GM12878 (cell line): ENCODE data around the gene NT5DC4. TPM values are rescaled to one million over a fixed set of nuclear protein-coding genes. Genes with fewer than 3 reads are reported as not detected.
A peak's percentile ranks its signal among the peaks of the same experiment; 100 is the strongest.

Source experiments
- ATF7 ChIP-seq: fragments of 450-650 bp; IDR thresholded peaks from 2 replicates; pipeline ENCODE4 v1.6.1; 2016; ENCODE audit warnings: low read depth, mild to moderate bottlenecking
- CREB1 ChIP-seq: IDR thresholded peaks from 2 replicates; pipeline ENCODE4 v1.6.1; 2012; ENCODE audit warnings: low read depth, mild to moderate bottlenecking, inconsistent platforms
- DPF2 ChIP-seq: fragments of 450-650 bp; IDR thresholded peaks from 2 replicates; pipeline ENCODE4 v1.6.1; 2017; ENCODE audit warnings: mild to moderate bottlenecking
- EZH2 ChIP-seq: IDR thresholded peaks from 2 replicates; pipeline ENCODE4 v1.6.1; 2012; ENCODE audit warnings: low read depth, mild to moderate bottlenecking, control low read depth, inconsistent platforms, low read length, borderline replicate concordance; ENCODE audit not compliant: control insufficient read depth
- IKZF2 ChIP-seq, 2 experiments: fragments of 450-650 bp; IDR thresholded peaks; 2 replicates each; pipeline ENCODE4 v1.6.1; 2017; ENCODE audit warnings: mild to moderate bottlenecking in 2 of 2, moderate library complexity in 2 of 2
- LARP7 ChIP-seq: fragments of 450-650 bp; IDR thresholded peaks from 2 replicates; pipeline ENCODE4 v1.6.1; 2017; ENCODE audit warnings: mild to moderate bottlenecking
- MYB ChIP-seq: fragments of 150-350 bp; IDR thresholded peaks from 2 replicates; pipeline ENCODE4 v1.6.1; 2014; ENCODE audit warnings: mild to moderate bottlenecking, low read depth, low read length, borderline replicate concordance
- NKRF ChIP-seq: fragments of 450-650 bp; conservative IDR thresholded peaks from 2 replicates; pipeline ENCODE4 v1.6.1; 2017; ENCODE audit warnings: mild to moderate bottlenecking, moderate library complexity
- NR2F1 ChIP-seq: fragments of 450-650 bp; conservative IDR thresholded peaks from 2 replicates; pipeline ENCODE4 v1.6.1; 2017; ENCODE audit warnings: mild to moderate bottlenecking
- POLR2AphosphoS5 ChIP-seq: IDR thresholded peaks from 2 replicates; pipeline ENCODE4 v1.6.1; 2011; ENCODE audit warnings: mild to moderate bottlenecking, low read length, inconsistent platforms
- POU2F2 ChIP-seq: IDR thresholded peaks from 3 replicates; pipeline ENCODE4 v1.6.1; 2011; ENCODE audit warnings: low read depth, mild to moderate bottlenecking, low read length, borderline replicate concordance
- RAD21 ChIP-seq: IDR thresholded peaks from 2 replicates; pipeline ENCODE4 v1.6.1; 2011; ENCODE audit warnings: mild to moderate bottlenecking, low read depth, low read length, moderate library complexity; ENCODE audit not compliant: insufficient read depth
- SP1 ChIP-seq: IDR thresholded peaks from one replicate; pipeline ENCODE4 v1.6.1; 2011; ENCODE audit warnings: low read depth, low read length
- TAF1 ChIP-seq: IDR thresholded peaks from 2 replicates; pipeline ENCODE4 v1.6.1; 2011; ENCODE audit warnings: mild to moderate bottlenecking, low read depth, low read length, borderline replicate concordance
- ZNF207 ChIP-seq: fragments of 450-650 bp; IDR thresholded peaks from 2 replicates; pipeline ENCODE4 v1.6.1; 2014; ENCODE audit warnings: antibody characterized with exemption, mild to moderate bottlenecking, borderline replicate concordance
- ZNF24 ChIP-seq: fragments of 450-650 bp; IDR thresholded peaks from 2 replicates; pipeline ENCODE4 v1.6.1; 2017; ENCODE audit warnings: antibody characterized with exemption, mild to moderate bottlenecking
- ZNF274 ChIP-seq: IDR thresholded peaks from one replicate; pipeline ENCODE4 v1.8.0; 2011; ENCODE audit not compliant: insufficient read length, insufficient read depth
- polyA plus RNA-seq, 11 experiments: library from polyadenylated mRNA; depleted of rRNA in 4 of 11; unstranded in 6 of 11; stranded (reverse) in 5 of 11; fragments of >200 nt; fragmentation: Nextera tagmentation in 4 of 11; fragmentation: Illumina TruSeq in 1 of 11; extraction: Ambion mirVana in 4 of 11; extraction: Trizol in 1 of 11; gene quantifications; 1 replicate in 1 of 11; 2 replicates in 10 of 11; pipeline versions ENCODE4 v1.2.1 to v1.2.3, GENCODE V29; 2011 to 2016; ENCODE audit warnings: inconsistent platforms in 2 of 11, missing spikeins in 2 of 11, low read depth in 1 of 11
- total RNA-seq, 4 experiments: library from RNA; depleted of rRNA in 3 of 4; stranded (reverse); fragments of >200 nt in 3 of 4; fragmentation: Illumina TruSeq in 1 of 4; extraction: Trizol in 1 of 4; gene quantifications; 2 replicates each; pipeline versions ENCODE4 v1.2.1 to v1.2.3, GENCODE V29; 2013 to 2021
- TF ChIP-seq, protein P1 (sequence below): fragments of 450-650 bp; IDR thresholded peaks from 2 replicates; pipeline ENCODE4 v1.6.1; 2017; ENCODE audit warnings: borderline replicate concordance
- TF ChIP-seq, protein P2 (sequence below): fragments of 150-350 bp; IDR thresholded peaks from 2 replicates; pipeline ENCODE4 v1.6.1; 2014; ENCODE audit warnings: mild to moderate bottlenecking, low read depth, low read length
- TF ChIP-seq, protein P3 (sequence below): fragments of 450-650 bp; IDR thresholded peaks from 2 replicates; pipeline ENCODE4 v1.6.1; 2016; ENCODE audit warnings: mild to moderate bottlenecking
- TF ChIP-seq, protein P4 (sequence below): fragments of 450-650 bp; IDR thresholded peaks from 2 replicates; pipeline ENCODE4 v1.6.1; 2018; ENCODE audit warnings: mild to moderate bottlenecking, low read depth, moderate library complexity; ENCODE audit not compliant: partially characterized antibody

The NT5DC4 gene
- total and polyA plus RNA-seq, 10 of the 15 experiments (the other 5 are each of a cell fraction or from before 2014, with no cell fraction given) = 0.04 to 2.6 (median 0.32) TPM; not detected in 2

GRCh38 chr2:112726487-112727190 lies 5.8 kb downstream of the NT5DC4 start (continued):
- no peak for TF ChIP-seq EZH2
- TF ChIP-seq CREB1 = no peak
- TF ChIP-seq IKZF2 (IDR thresholded peaks at IDR 0.05) = peak in 1 of 2 experiments; percentile 50; a peak in 2 of 4 replicates
- peak; percentile 100 for TF ChIP-seq RAD21
- TF ChIP-seq ZNF24 = 0 out of 2 replicates have a peak, but pooled peaks have one; percentile 9
- no peak for TF ChIP-seq ZNF274
- TF ChIP-seq, protein P1, sequence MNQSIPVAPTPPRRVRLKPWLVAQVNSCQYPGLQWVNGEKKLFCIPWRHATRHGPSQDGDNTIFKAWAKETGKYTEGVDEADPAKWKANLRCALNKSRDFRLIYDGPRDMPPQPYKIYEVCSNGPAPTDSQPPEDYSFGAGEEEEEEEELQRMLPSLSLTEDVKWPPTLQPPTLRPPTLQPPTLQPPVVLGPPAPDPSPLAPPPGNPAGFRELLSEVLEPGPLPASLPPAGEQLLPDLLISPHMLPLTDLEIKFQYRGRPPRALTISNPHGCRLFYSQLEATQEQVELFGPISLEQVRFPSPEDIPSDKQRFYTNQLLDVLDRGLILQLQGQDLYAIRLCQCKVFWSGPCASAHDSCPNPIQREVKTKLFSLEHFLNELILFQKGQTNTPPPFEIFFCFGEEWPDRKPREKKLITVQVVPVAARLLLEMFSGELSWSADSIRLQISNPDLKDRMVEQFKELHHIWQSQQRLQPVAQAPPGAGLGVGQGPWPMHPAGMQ = no peak
- TF ChIP-seq POLR2AphosphoS5 = no peak
- TF ChIP-seq LARP7 = 0 out of 2 replicates have a peak, but pooled peaks have one; percentile 8
- no peak for TF ChIP-seq NKRF
- peak; percentile 77; the same call in 2 of the 3 replicates for TF ChIP-seq POU2F2
- TF ChIP-seq, protein P2, sequence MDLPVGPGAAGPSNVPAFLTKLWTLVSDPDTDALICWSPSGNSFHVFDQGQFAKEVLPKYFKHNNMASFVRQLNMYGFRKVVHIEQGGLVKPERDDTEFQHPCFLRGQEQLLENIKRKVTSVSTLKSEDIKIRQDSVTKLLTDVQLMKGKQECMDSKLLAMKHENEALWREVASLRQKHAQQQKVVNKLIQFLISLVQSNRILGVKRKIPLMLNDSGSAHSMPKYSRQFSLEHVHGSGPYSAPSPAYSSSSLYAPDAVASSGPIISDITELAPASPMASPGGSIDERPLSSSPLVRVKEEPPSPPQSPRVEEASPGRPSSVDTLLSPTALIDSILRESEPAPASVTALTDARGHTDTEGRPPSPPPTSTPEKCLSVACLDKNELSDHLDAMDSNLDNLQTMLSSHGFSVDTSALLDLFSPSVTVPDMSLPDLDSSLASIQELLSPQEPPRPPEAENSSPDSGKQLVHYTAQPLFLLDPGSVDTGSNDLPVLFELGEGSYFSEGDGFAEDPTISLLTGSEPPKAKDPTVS = 0 out of 2 replicates have a peak, but pooled peaks have one; percentile 18
- peak; percentile 83 for TF ChIP-seq DPF2
- TF ChIP-seq TAF1 = no peak
- TF ChIP-seq NR2F1 = 0 out of 2 replicates have a peak, but pooled peaks have one; percentile 45
- TF ChIP-seq ZNF207 = peak; percentile 64; the same call in 1 of the 2 replicates
- TF ChIP-seq, protein P3, sequence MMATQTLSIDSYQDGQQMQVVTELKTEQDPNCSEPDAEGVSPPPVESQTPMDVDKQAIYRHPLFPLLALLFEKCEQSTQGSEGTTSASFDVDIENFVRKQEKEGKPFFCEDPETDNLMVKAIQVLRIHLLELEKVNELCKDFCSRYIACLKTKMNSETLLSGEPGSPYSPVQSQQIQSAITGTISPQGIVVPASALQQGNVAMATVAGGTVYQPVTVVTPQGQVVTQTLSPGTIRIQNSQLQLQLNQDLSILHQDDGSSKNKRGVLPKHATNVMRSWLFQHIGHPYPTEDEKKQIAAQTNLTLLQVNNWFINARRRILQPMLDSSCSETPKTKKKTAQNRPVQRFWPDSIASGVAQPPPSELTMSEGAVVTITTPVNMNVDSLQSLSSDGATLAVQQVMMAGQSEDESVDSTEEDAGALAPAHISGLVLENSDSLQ = 0 out of 2 replicates have a peak, but pooled peaks have one; percentile 14
- peak; percentile 29 for TF ChIP-seq SP1
- TF ChIP-seq, protein P4, sequence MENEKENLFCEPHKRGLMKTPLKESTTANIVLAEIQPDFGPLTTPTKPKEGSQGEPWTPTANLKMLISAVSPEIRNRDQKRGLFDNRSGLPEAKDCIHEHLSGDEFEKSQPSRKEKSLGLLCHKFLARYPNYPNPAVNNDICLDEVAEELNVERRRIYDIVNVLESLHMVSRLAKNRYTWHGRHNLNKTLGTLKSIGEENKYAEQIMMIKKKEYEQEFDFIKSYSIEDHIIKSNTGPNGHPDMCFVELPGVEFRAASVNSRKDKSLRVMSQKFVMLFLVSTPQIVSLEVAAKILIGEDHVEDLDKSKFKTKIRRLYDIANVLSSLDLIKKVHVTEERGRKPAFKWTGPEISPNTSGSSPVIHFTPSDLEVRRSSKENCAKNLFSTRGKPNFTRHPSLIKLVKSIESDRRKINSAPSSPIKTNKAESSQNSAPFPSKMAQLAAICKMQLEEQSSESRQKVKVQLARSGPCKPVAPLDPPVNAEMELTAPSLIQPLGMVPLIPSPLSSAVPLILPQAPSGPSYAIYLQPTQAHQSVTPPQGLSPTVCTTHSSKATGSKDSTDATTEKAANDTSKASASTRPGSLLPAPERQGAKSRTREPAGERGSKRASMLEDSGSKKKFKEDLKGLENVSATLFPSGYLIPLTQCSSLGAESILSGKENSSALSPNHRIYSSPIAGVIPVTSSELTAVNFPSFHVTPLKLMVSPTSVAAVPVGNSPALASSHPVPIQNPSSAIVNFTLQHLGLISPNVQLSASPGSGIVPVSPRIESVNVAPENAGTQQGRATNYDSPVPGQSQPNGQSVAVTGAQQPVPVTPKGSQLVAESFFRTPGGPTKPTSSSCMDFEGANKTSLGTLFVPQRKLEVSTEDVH = no peak
- TF ChIP-seq ATF7 = peak; percentile 31; the same call in 1 of the 2 replicates
- TF ChIP-seq MYB = 0 out of 2 replicates have a peak, but pooled peaks have one; percentile 31
